GM20431 (cell line): Measurements from ENCODE around the gene FDPS.

ENCODE experiments used
- in situ Hi-C: fragments of 300-500 bp; cut with MseI, MboI; formaldehyde crosslinking; loops from one replicate; pipeline ENCODE4 v1.15.0; 2020; ENCODE audit warnings: low sequenced_read_pairs; ENCODE audit not compliant: unreplicated experiment

Gene FDPS

GRCh38 chr1:155308493-155309422 lies at the start of gene FDPS:
Gene FDPS (plus strand): TSS chr1:155308866. CDS start chr1:155309790, 924 bp downstream.
- in situ Hi-C loops: no loop called here

GRCh38 chr1:155260276-155260675 lies 48.4 kb upstream of the FDPS start:
- in situ Hi-C loops: no loop called here

GRCh38 chr1:155261493-155261851 lies 47.2 kb upstream of the FDPS start:
- in situ Hi-C loops: no loop called here

GRCh38 chr1:155261852-155262673 lies 46.6 kb upstream of the FDPS start, which contains the start of gene SCAMP3:
Gene SCAMP3 (minus strand): TSS chr1:155262360. CDS start chr1:155262151, 209 bp downstream.
- in situ Hi-C loops: no loop called here

GRCh38 chr1:155263067-155263466 lies 45.6 kb upstream of the FDPS start:
- in situ Hi-C loops: no loop called here

GRCh38 chr1:155266553-155266952 lies 42.1 kb upstream of the FDPS start:
- in situ Hi-C loops: no loop called here

GRCh38 chr1:155267373-155267772 lies 41.3 kb upstream of the FDPS start:
- in situ Hi-C loops: no loop called here

- in situ Hi-C loops: no loop called here
These were observed 40.0 kb upstream of the FDPS start for GRCh38 chr1:155268630-155269029.

- in situ Hi-C loops: no loop called here
These were observed 39.3 kb upstream of the FDPS start for GRCh38 chr1:155269381-155269780.

- in situ Hi-C loops: no loop called here
These were observed 36.0 kb upstream of the FDPS start for GRCh38 chr1:155272466-155273342.

GRCh38 chr1:155273343-155274245 lies 35.1 kb upstream of the FDPS start, which contains the start of gene CLK2:
Gene CLK2 (minus strand): TSS chr1:155273504. CDS start chr1:155270977, 2,527 bp downstream.
- in situ Hi-C loops: no loop called here

- in situ Hi-C loops: no loop called here
These were observed 31.4 kb upstream of the FDPS start, which contains the start of gene HCN3 for GRCh38 chr1:155277070-155277901. Gene HCN3 (plus strand): TSS chr1:155277463. CDS start chr1:155277591, 128 bp downstream.

GRCh38 chr1:155277902-155278688 lies 30.6 kb upstream of the FDPS start:
- in situ Hi-C loops: no loop called here

- in situ Hi-C loops: no loop called here
These were observed 29.9 kb upstream of the FDPS start for GRCh38 chr1:155278689-155279160.

GRCh38 chr1:155279268-155279667 lies 29.4 kb upstream of the FDPS start:
- in situ Hi-C loops: no loop called here

GRCh38 chr1:155282488-155283091 lies 26.1 kb upstream of the FDPS start:
- in situ Hi-C loops: no loop called here

- in situ Hi-C loops: no loop called here
These were observed 24.2 kb upstream of the FDPS start for GRCh38 chr1:155284476-155284875.
